Measurements from ENCODE around the gene OR2V2. TPM values are rescaled to one million over a fixed set of nuclear protein-coding genes. Genes with fewer than 3 reads are reported as not detected.

The OR2V2 gene
- total RNA-seq, 1 donor from 2014 or later: not detected

GRCh38 chr5:181189363-181189961 lies 42.1 kb downstream of the OR2V2 start:
- DNase-seq (ENCODE audit: extremely low read depth, low read depth, low spot score): no peak

- DNase-seq (ENCODE audit: extremely low read depth, low read depth, low spot score): no peak
Observed at GRCh38 chr5:181189962-181190710, 42.8 kb downstream of the OR2V2 start.

- no peak for DNase-seq (ENCODE audit: extremely low read depth, low read depth, low spot score)
Observed at GRCh38 chr5:181190711-181191525, 43.5 kb downstream of the OR2V2 start.

GRCh38 chr5:181191526-181192336 lies 44.3 kb downstream of the OR2V2 start:
- no peak for DNase-seq (ENCODE audit: extremely low read depth, low read depth, low spot score)

GRCh38 chr5:181192337-181193046 lies 45.1 kb downstream of the OR2V2 start:
- DNase-seq (ENCODE audit: extremely low read depth, low read depth, low spot score): no peak

GRCh38 chr5:181193656-181194055 lies 46.3 kb downstream of the OR2V2 start:
- DNase-seq (ENCODE audit: extremely low read depth, low read depth, low spot score): no peak

GRCh38 chr5:181194489-181195248 lies 47.3 kb downstream of the OR2V2 start:
- DNase-seq (ENCODE audit: extremely low read depth, low read depth, low spot score): no peak

GRCh38 chr5:181195249-181195761 lies 47.9 kb downstream of the OR2V2 start:
- DNase-seq (ENCODE audit: extremely low read depth, low read depth, low spot score): no peak

- DNase-seq (ENCODE audit: extremely low read depth, low read depth, low spot score): no peak
Observed at GRCh38 chr5:181197326-181197951, 50.1 kb downstream of the OR2V2 start.

GRCh38 chr5:181198106-181198685 lies 50.8 kb downstream of the OR2V2 start:
- no peak for DNase-seq (ENCODE audit: extremely low read depth, low read depth, low spot score)

GRCh38 chr5:181198905-181199519 lies 51.6 kb downstream of the OR2V2 start:
- DNase-seq (ENCODE audit: extremely low read depth, low read depth, low spot score): no peak

- no peak for DNase-seq (ENCODE audit: extremely low read depth, low read depth, low spot score)
Observed at GRCh38 chr5:181199881-181200638, 52.7 kb downstream of the OR2V2 start.

GRCh38 chr5:181200816-181201215 lies 53.4 kb downstream of the OR2V2 start:
- no peak for DNase-seq (ENCODE audit: extremely low read depth, low read depth, low spot score)

- DNase-seq (ENCODE audit: extremely low read depth, low read depth, low spot score): no peak
Observed at GRCh38 chr5:181203093-181203711, 55.8 kb downstream of the OR2V2 start.

- DNase-seq (ENCODE audit: extremely low read depth, low read depth, low spot score): no peak
Observed at GRCh38 chr5:181203777-181204112, 56.4 kb downstream of the OR2V2 start.

GRCh38 chr5:181204113-181204825 lies 56.9 kb downstream of the OR2V2 start:
- no peak for DNase-seq (ENCODE audit: extremely low read depth, low read depth, low spot score)
